ENCODE results near the gene DPP4. TPM values are rescaled to one million over a fixed set of nuclear protein-coding genes. Genes with fewer than 3 reads are reported as not detected.

DPP4 gene
- total RNA-seq, 1 donor from 2014 or later: 1.9 TPM

GRCh38 chr2:162002623-162003235 is 71.3 kb downstream of the DPP4 start:
- Mint-ChIP-seq H3K36me3 (ENCODE audit: low read depth) (no peaks in the 10 kb centered on the region), H3K4me3 (no peak overlapping the region), H3K9me3 (no peaks in the 10 kb centered on the region), H3K27ac (no peak overlapping the region), H3K27me3 (peaks cover 4% of the 10 kb centered on the region), H3K4me1 (no peaks in the 10 kb centered on the region)
- ATAC-seq (ENCODE audit: low read depth): no peak
- CTCF ChIA-PET: no interaction called here
- no peak for TF ChIP-seq CTCF (IDR thresholded peaks at IDR 0.05)
- POLR2A ChIA-PET: no interaction called here
- intact Hi-C loops (cut with micrococcal nuclease): no loop called here
- no peak for DNase-seq

GRCh38 chr2:162000431-162000830 is 73.6 kb downstream of the DPP4 start:
- Mint-ChIP-seq H3K4me3 (no peak overlapping the region), H3K27ac (no peak overlapping the region), H3K36me3 (ENCODE audit: low read depth) (no peaks in the 10 kb centered on the region), H3K9me3 (no peaks in the 10 kb centered on the region), H3K4me1 (no peaks in the 10 kb centered on the region), H3K27me3 (peaks cover 4% of the 10 kb centered on the region)
- TF ChIP-seq CTCF (IDR thresholded peaks at IDR 0.05): no peak
- no peak for ATAC-seq (ENCODE audit: low read depth)
- intact Hi-C loops (cut with micrococcal nuclease): no loop called here
- ChIA-PET CTCF (no interaction called here), POLR2A (no interaction called here)
- no peak for DNase-seq

GRCh38 chr2:161999321-161999720 is 74.7 kb downstream of the DPP4 start:
- POLR2A ChIA-PET: no interaction called here
- CTCF ChIA-PET: no interaction called here
- H3K27ac Mint-ChIP-seq: no peak overlapping the region
- TF ChIP-seq CTCF (IDR thresholded peaks at IDR 0.05): no peak
- H3K36me3 Mint-ChIP-seq (ENCODE audit: low read depth): no peaks in the 10 kb centered on the region
- intact Hi-C loops (cut with micrococcal nuclease): no loop called here
- DNase-seq (no peak), ATAC-seq (ENCODE audit: low read depth) (no peak)
- H3K4me1 Mint-ChIP-seq: no peaks in the 10 kb centered on the region
- no peak overlapping the region for H3K4me3 Mint-ChIP-seq
- H3K27me3 Mint-ChIP-seq: peaks cover 4% of the 10 kb centered on the region
- H3K9me3 Mint-ChIP-seq: no peaks in the 10 kb centered on the region

GRCh38 chr2:161998857-161999256 is 75.2 kb downstream of the DPP4 start:
- ATAC-seq (ENCODE audit: low read depth): no peak
- H3K27ac Mint-ChIP-seq: no peak overlapping the region
- H3K4me1 Mint-ChIP-seq: no peaks in the 10 kb centered on the region

GRCh38 chr2:161997916-161998471 is 76.0 kb downstream of the DPP4 start:
- TF ChIP-seq CTCF (IDR thresholded peaks at IDR 0.05): no peak
- intact Hi-C loops (cut with micrococcal nuclease): no loop called here

More at GRCh38 chr2:161998857-161999256, 75.2 kb downstream of the DPP4 start:
- ChIA-PET POLR2A (no interaction called here), CTCF (no interaction called here)
- Mint-ChIP-seq H3K36me3 (ENCODE audit: low read depth) (no peaks in the 10 kb centered on the region), H3K4me3 (no peak overlapping the region), H3K9me3 (no peaks in the 10 kb centered on the region), H3K27me3 (peaks cover 6% of the 10 kb centered on the region)
- no peak for DNase-seq
- intact Hi-C loops (cut with micrococcal nuclease): no loop called here
- no peak for TF ChIP-seq CTCF (IDR thresholded peaks at IDR 0.05)

More at GRCh38 chr2:161997916-161998471, 76.0 kb downstream of the DPP4 start:
- no peak for DNase-seq
- Mint-ChIP-seq H3K4me1 (peaks cover 3% of the 10 kb centered on the region), H3K9me3 (no peaks in the 10 kb centered on the region), H3K4me3 (no peak overlapping the region), H3K27me3 (peaks cover 6% of the 10 kb centered on the region), H3K36me3 (ENCODE audit: low read depth) (no peaks in the 10 kb centered on the region), H3K27ac (no peak overlapping the region)
- ChIA-PET POLR2A (no interaction called here), CTCF (no interaction called here)
- ATAC-seq (ENCODE audit: low read depth): no peak
